ENCODE measurements around the gene PPP1R8.
"Not testable (repeated sequence)": the region's sequence is repeated elsewhere in the genome, so short reads cannot be mapped to it uniquely, and the experiment has no call there.

Gene PPP1R8

GRCh38 chr1:27830621-27831440, at the start of gene PPP1R8:
TSS of gene PPP1R8 (plus strand) at chr1:27830782. CDS start at chr1:27830836, 54 bp downstream.
- DNase-seq (ENCODE audit: low read depth), result peak; percentile 87

GRCh38 chr1:27782950-27783349, 47.6 kb upstream of the PPP1R8 start:
- DNase-seq (ENCODE audit: low read depth), result no peak

- no peak for DNase-seq (ENCODE audit: low read depth)
Measured at GRCh38 chr1:27784700-27785099, 45.9 kb upstream of the PPP1R8 start.

GRCh38 chr1:27785781-27786455, 44.7 kb upstream of the PPP1R8 start:
- DNase-seq (ENCODE audit: low read depth), result no peak

- DNase-seq (ENCODE audit: low read depth), result no peak
Measured at GRCh38 chr1:27787895-27788294, 42.7 kb upstream of the PPP1R8 start.

- DNase-seq (ENCODE audit: low read depth), result no peak
Measured at GRCh38 chr1:27789540-27790041, 41.0 kb upstream of the PPP1R8 start.

- not testable (repeated sequence) for DNase-seq (ENCODE audit: low read depth)
Measured at GRCh38 chr1:27790270-27790669, 40.3 kb upstream of the PPP1R8 start.

GRCh38 chr1:27795601-27796000, 35.0 kb upstream of the PPP1R8 start:
- DNase-seq (ENCODE audit: low read depth), result no peak

- DNase-seq (ENCODE audit: low read depth), result no peak
Measured at GRCh38 chr1:27804791-27805190, 25.8 kb upstream of the PPP1R8 start.

GRCh38 chr1:27806758-27807157, 23.8 kb upstream of the PPP1R8 start:
- no peak for DNase-seq (ENCODE audit: low read depth)

- DNase-seq (ENCODE audit: low read depth), result no peak
Measured at GRCh38 chr1:27807385-27807784, 23.2 kb upstream of the PPP1R8 start.

GRCh38 chr1:27808131-27808530, 22.5 kb upstream of the PPP1R8 start:
- not testable (repeated sequence) for DNase-seq (ENCODE audit: low read depth)

GRCh38 chr1:27809883-27810282, 20.7 kb upstream of the PPP1R8 start:
- no peak for DNase-seq (ENCODE audit: low read depth)

GRCh38 chr1:27811741-27812500, 18.7 kb upstream of the PPP1R8 start:
- DNase-seq (ENCODE audit: low read depth), result no peak

- DNase-seq (ENCODE audit: low read depth), result no peak
Measured at GRCh38 chr1:27816921-27817630, 13.5 kb upstream of the PPP1R8 start.

GRCh38 chr1:27821761-27822315, 8.7 kb upstream of the PPP1R8 start:
- DNase-seq (ENCODE audit: low read depth), result no peak

GRCh38 chr1:27823784-27824183, 6.8 kb upstream of the PPP1R8 start:
- no peak for DNase-seq (ENCODE audit: low read depth)

- no peak for DNase-seq (ENCODE audit: low read depth)
Measured at GRCh38 chr1:27824411-27824810, 6.2 kb upstream of the PPP1R8 start.

- DNase-seq (ENCODE audit: low read depth), result not testable (repeated sequence)
Measured at GRCh38 chr1:27829339-27829960, 1.1 kb upstream of the PPP1R8 start.

- DNase-seq (ENCODE audit: low read depth), result no peak
Measured at GRCh38 chr1:27831568-27832410, 1.2 kb downstream of the PPP1R8 start.
